Testis (tissue), 3 donors: Measurements from ENCODE around the gene EXOC4. TPM values are rescaled to one million over a fixed set of nuclear protein-coding genes. Genes with fewer than 3 reads are reported as not detected.

ENCODE experiments used
- DNase-seq: peaks from one replicate; pipeline ENCODE4 v3.0.0-alpha.2; 2019
- H3K27ac ChIP-seq, 2 donors: fragments of 200-600 bp; sonication (generic); one replicate each; pipeline ENCODE4 v1.5.1; 2019
- H3K27me3 ChIP-seq: fragments of 200-600 bp; sonication (generic); one replicate; pipeline ENCODE4 v1.5.1; 2019
- H3K36me3 ChIP-seq: fragments of 200-600 bp; sonication (generic); one replicate; pipeline ENCODE4 v1.5.1; 2017; ENCODE audit warnings: low read depth; ENCODE audit errors: missing control alignments
- H3K4me1 ChIP-seq: fragments of 200-600 bp; sonication (generic); one replicate; pipeline ENCODE4 v1.5.1; 2019
- H3K4me3 ChIP-seq, 2 donors: fragments of 200-600 bp; sonication (generic); one replicate each; pipeline ENCODE4 v1.5.1; 2017 to 2019
- H3K9me3 ChIP-seq: fragments of 200-600 bp; sonication (generic); one replicate; pipeline ENCODE4 v1.5.1; 2017
- POLR2A ChIP-seq: fragments of 450-650 bp; IDR thresholded peaks from one replicate; pipeline ENCODE4 v1.6.1; 2017; ENCODE audit warnings: antibody characterized with exemption, mild to moderate bottlenecking, moderate library complexity
- WGBS, 2 donors: methylation state at CpG; one replicate each; pipeline ENCODE4 v1.1.5; 2018; 5-methylcytosine and 5-hydroxymethylcytosine counted together
- intact Hi-C: fragments of 100-400 bp; cut with DNase I; formaldehyde crosslinking; loops from one replicate; pipeline ENCODE4 v1.15.1; 2023; ENCODE audit warnings: low total_unique reads
- polyA plus RNA-seq: library from polyadenylated mRNA; stranded (reverse); fragments of 350-450 nt; fragmentation: Illumina TruSeq; extraction: RNeasy Lipid Tissue Mini Kit (QIAGEN cat#74804); gene quantifications from one replicate; pipeline ENCODE4 v1.2.3, GENCODE V29; 2014; ENCODE audit warnings: low read depth, low replicate concordance; ENCODE audit not compliant: insufficient read depth
- total RNA-seq, 2 donors: library from RNA; depleted of rRNA; stranded (reverse); fragments of >200 nt; gene quantifications; one replicate each; pipeline ENCODE4 v1.2.3, GENCODE V29; 2016
- TF ChIP-seq, protein P1 (sequence below), 3 experiments: fragments of 450-650 bp in 2 of 3; fragments of 200-600 bp in 1 of 3; sonication (generic) in 1 of 3; IDR thresholded peaks; one replicate each; pipeline ENCODE4 v1.5.1; 2016 to 2019; ENCODE audit warnings: antibody characterized with exemption in 3 of 3, mild to moderate bottlenecking in 2 of 3, moderate library complexity in 1 of 3

EXOC4 gene
- total and polyA plus RNA-seq, 3 donors from 2014 or later: 47.4 to 169 (median 142) TPM

- 85 to 86% methylated on average over 3 of the region's 3 CpGs for WGBS, 2 donors
- no peaks in the 10 kb centered on the region for H3K9me3 ChIP-seq
- H3K27ac ChIP-seq: no peak overlapping the region
- H3K27me3 ChIP-seq: no peaks in the 10 kb centered on the region
- intact Hi-C loops: no loop called here
- no peak for DNase-seq
- no peaks in the 10 kb centered on the region for H3K36me3 ChIP-seq
- peaks cover 3% of the 10 kb centered on the region for H3K4me1 ChIP-seq
- TF ChIP-seq, protein P1, sequence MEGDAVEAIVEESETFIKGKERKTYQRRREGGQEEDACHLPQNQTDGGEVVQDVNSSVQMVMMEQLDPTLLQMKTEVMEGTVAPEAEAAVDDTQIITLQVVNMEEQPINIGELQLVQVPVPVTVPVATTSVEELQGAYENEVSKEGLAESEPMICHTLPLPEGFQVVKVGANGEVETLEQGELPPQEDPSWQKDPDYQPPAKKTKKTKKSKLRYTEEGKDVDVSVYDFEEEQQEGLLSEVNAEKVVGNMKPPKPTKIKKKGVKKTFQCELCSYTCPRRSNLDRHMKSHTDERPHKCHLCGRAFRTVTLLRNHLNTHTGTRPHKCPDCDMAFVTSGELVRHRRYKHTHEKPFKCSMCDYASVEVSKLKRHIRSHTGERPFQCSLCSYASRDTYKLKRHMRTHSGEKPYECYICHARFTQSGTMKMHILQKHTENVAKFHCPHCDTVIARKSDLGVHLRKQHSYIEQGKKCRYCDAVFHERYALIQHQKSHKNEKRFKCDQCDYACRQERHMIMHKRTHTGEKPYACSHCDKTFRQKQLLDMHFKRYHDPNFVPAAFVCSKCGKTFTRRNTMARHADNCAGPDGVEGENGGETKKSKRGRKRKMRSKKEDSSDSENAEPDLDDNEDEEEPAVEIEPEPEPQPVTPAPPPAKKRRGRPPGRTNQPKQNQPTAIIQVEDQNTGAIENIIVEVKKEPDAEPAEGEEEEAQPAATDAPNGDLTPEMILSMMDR (IDR thresholded peaks at IDR 0.05): no peak
- TF ChIP-seq POLR2A: no peak
- no peak overlapping the region for H3K4me3 ChIP-seq
Observed at GRCh38 chr7:133355325-133355708, 102.4 kb downstream of the EXOC4 start.

- WGBS, 2 donors: 98% methylated on average over 3 of the region's 3 CpGs
- H3K4me1 ChIP-seq: peaks cover 3% of the 10 kb centered on the region
- intact Hi-C loops: no loop called here
- no peak overlapping the region for H3K4me3 ChIP-seq
- H3K36me3 ChIP-seq: no peaks in the 10 kb centered on the region
- no peaks in the 10 kb centered on the region for H3K27me3 ChIP-seq
- TF ChIP-seq, protein P1 (IDR thresholded peaks at IDR 0.05): no peak
- TF ChIP-seq POLR2A: no peak
- DNase-seq: no peak
- H3K27ac ChIP-seq: no peak overlapping the region
- no peaks in the 10 kb centered on the region for H3K9me3 ChIP-seq
Observed at GRCh38 chr7:133355822-133356221, 102.9 kb downstream of the EXOC4 start.

GRCh38 chr7:133358708-133359107 lies 105.8 kb downstream of the EXOC4 start:
- Histone ChIP-seq H3K4me3 (no peak overlapping the region), H3K27me3 (no peaks in the 10 kb centered on the region), H3K36me3 (no peaks in the 10 kb centered on the region), H3K4me1 (peaks cover 3% of the 10 kb centered on the region), H3K9me3 (no peaks in the 10 kb centered on the region), H3K27ac (no peak overlapping the region)
- DNase-seq: no peak
- intact Hi-C loops: no loop called here
- WGBS, 2 donors: 48 to 56% methylated on average over 3 of the region's 3 CpGs
- TF ChIP-seq, protein P1 (IDR thresholded peaks at IDR 0.05): no peak
- TF ChIP-seq POLR2A: no peak

DNA sequence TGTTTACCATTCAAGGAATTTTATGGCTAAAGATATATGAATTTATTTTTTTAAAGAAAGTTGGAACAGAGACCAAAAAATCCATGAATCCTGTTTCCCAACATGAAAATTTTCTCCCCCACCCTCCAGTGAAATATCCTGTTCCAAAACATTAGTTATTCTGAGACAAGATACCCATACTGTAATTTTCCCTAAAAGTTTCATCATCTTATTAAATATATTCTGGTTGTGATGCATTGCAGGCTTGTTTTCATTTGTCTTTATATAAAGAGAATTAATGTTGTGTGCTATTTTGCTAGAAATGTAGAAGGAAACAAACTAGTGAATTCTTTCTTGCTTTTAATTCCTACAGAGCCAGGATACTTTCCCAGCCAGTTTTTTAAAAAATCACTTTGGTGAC lies 106.6 kb downstream of the EXOC4 start:
- Histone ChIP-seq H3K27me3 (no peaks in the 10 kb centered on the region), H3K9me3 (no peaks in the 10 kb centered on the region), H3K27ac (no peak overlapping the region), H3K36me3 (no peaks in the 10 kb centered on the region), H3K4me3 (no peak overlapping the region), H3K4me1 (peaks cover 3% of the 10 kb centered on the region)
- intact Hi-C loops: no loop called here
- TF ChIP-seq, protein P1 (IDR thresholded peaks at IDR 0.05): no peak
- no peak for TF ChIP-seq POLR2A
- DNase-seq: no peak

DNA sequence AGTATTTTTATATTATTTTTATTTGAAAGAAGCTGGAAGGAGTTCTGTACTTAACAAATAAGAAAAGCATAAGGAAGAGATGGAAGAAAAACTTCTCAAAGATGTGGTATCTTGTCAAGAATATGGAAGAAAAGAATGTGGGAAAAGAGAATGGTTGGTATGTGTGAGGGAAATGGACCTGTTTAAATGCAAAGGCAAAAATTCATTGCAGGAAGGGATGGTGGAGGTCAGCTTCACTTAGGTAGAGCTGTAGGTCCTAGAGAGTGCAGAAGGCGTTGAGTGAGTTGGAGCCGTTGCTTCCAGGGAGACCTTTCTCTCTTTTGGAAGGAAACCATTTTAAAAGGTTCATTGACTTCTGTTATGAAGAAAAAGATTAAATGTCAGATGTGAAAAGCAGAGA lies 107.3 kb downstream of the EXOC4 start:
- no peak overlapping the region for H3K4me3 ChIP-seq
- no peak overlapping the region for H3K27ac ChIP-seq
- no peak for DNase-seq
- 93 to 98% methylated on average over 2 of the region's 2 CpGs for WGBS, 2 donors
- intact Hi-C loops: no loop called here
- peaks cover 7% of the 10 kb centered on the region for H3K4me1 ChIP-seq
- no peaks in the 10 kb centered on the region for H3K36me3 ChIP-seq
- no peak for TF ChIP-seq POLR2A
- TF ChIP-seq, protein P1 (IDR thresholded peaks at IDR 0.05): no peak
- no peaks in the 10 kb centered on the region for H3K27me3 ChIP-seq
- no peaks in the 10 kb centered on the region for H3K9me3 ChIP-seq
